ENCODE measurements around the gene VAT1L.
A peak's percentile ranks its signal among the peaks of the same experiment; 100 is the strongest.

VAT1L gene

DNA sequence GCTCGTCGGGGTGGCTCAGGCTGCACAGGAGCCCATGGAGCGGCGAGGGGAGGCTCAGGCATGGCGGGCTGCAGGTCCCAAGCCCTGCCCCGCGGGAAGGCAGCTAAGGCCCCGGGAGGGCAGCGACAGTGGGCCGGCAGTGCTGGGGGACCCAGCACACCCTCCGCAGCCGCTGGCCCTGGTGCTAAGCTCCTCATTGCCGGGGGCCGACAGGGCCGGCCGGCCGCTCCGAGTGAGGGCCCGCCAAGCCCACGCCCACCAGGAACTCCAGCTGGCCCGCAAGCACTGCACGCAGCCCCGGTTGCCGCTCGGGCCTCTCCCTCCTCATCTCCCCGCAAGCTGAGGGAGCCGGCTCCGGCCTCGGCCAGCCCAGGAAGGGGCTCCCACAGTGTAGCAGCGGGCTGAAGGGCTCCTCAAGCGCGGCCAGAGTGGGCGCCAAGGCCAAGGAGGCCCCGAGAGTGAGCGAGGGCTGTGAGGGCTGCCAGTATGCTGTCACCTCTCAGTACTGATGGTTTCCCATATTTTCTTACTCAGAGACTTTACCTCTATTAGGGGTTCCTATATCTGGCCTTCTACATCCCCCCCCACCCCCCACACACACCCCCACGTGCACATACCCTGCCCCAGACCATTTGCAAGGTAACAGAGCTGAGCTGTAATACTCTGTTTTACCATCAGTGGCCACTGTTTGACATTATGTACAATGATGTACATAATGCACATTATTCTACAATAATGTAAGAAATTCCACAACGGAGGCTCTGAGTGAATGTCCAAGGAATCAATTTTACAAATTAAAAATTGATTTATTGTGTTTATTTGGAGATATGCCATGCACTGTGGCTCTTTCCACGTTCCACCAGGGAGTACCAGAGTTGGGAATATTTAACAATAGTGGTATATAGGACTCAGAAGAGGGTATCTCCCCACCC, 3.7 kb upstream of the VAT1L start:
- no peak for DNase-seq

DNA sequence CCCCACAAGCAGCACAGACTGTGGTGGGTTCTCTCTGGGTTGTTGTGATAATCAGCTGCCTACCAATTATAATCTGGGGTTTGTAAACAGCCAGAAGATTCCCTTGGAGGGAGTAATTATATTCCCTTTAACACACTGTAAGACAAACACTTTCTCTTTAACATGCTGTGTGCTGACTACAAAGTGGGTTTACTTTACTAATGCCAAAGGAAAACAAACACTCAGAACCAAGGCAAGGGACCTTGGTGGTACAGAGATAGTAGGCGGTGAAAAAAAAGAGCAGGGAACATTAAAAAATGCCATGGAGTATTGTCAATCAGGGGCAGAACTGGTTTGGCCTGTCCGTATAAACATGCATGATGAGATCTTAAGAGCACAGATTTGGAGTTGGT, 3.0 kb upstream of the VAT1L start:
- no peak for DNase-seq

DNA sequence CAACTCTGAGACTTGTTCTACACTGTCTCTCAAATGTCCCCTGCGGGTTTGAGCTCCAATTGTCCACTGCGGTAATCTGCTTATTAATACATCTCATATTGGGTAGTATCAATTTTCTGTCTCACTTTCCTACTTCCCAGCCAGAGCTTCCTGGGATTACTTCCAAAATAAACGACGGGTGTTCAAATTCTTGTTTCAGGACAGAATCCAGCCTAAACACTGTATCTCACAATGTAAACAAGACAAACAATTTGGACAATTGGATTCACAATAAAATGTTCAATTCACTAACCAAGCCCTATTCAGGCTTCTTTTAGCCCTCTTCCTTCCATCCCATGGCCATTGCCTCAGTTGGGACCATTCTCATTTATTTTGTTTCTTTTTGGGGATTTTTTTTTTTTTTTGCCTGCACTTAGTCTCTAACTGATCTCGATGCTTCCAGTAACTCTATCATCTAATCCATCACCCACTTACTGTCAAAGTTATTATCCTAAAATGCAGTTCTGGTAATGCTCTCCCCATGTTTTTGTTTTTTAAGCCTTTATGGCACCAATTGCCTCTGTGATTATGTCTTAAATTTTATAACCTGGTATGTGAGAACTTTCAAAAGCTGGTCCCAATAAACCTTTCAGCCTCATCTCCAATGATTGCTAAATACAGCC, 2.0 kb upstream of the VAT1L start:
- DNase-seq = no peak

DNA sequence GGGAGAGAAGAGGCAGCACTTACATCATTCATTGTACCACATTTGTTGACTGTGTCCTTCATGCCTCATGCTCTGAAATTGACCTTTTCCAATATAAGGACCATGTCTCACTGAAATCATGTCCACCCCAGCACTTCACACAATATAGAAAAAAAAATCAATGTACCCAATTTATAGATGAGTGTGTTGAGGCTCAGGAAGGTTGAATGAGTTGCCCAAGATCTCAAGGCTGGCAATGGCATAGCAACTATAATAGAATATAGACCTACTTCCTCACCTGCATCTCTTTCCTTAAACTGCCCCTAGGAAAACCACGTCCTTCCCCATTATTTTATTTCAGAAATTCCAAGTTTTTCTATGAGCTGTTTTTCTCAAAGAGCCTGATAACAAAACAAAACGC, 912 bp upstream of the VAT1L start:
- no peak for DNase-seq

DNA sequence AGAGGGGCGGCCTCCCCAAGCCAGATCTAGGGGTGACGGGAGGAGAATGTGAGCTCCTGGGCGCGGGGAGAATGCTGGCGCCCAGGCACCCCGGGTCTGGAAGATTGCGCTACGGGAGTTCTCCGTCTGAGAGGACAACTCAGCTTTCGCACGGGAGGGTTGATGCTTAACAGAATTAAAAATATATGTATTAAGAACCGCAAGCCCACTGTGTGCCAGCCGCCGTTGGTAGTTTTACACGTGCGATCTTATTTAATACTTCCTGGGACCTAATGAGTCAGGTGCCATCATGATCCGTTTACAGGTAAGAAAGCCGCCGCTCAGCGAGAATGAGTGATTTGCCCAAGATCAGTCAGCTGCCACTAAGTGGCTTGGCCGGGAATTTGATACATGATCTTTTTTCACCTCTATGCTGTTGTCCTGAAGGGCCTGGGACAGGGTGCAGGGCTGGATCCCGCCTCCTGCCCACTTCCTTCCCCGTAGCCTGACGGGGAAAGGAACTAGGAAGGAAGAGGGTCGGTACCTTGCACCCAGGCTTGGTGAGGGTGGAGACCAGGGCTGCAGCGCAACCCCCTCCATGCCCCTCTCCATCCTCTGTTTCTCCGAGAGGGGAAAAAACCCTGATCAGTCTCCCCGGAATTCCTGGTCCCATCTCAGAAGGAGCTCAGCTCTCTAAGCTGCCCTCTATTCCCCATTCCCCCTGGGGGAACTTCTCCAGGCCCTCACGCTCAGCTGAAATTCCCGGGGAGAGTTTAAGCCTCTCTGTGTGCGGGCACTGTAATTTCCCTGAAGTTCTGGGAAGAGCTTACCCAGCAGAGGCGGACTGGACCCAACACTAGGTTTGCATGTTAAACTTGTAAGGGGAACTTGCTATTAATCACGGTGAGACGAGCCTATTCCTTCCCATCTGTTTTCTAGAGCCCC, 983 bp downstream of the VAT1L start:
- no peak for DNase-seq

DNA sequence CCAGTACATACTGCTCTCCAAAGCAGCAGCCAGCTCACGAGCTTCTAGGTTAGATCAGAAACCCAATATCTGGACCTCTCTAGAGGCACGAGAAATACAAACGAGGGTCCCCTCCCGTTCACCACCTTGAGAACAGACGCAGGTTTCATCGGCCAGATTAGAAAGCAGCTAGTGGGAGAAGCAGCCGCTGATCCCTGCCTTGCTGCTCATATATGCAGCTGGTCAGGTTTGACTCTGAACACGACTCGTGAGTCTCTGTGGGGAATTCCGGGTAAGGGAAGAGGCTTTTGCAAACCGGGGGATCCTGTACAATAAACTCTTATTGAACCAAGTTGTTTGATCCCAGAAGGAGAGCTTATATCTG, 1.6 kb downstream of the VAT1L start:
- no peak for DNase-seq

DNA sequence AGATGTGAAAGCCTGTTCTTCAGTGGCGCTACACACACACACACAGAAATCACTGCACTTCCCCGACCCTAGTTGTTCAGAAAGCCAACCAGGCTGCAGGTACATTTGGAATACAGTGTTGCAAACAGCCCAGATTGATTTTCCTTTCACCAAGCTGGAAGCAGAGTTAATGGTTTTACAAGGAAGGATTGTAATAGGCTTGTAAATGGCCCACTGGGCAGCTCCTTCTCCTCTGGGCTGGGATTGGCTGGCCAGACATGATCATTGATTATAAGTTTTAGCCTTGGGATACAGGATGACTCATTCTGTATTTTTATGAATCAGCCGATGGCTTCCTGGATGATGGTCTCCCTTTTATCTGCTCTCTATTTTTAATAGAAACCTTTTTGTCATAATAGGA, 2.5 kb downstream of the VAT1L start:
- DNase-seq = no peak

DNA sequence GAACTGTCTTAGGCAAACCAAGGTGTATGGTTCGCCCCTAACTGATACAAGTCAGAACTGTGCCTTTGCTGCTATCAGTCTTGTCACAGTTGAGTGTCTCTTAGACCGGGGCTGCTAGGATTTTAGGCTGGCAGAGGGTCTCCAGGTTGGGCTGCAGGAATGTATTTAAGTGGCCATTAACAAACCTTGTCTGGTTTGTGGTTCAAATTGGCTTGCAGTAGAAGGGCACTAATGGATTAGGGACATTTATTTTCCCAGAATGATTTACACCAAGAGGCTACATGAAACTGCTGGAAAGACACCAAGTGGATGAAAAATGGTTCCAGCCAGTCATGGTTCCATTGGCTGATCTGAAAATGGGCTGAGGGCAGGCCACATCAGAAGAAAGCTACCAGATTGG, 5.1 kb downstream of the VAT1L start:
- DNase-seq = no peak

DNA sequence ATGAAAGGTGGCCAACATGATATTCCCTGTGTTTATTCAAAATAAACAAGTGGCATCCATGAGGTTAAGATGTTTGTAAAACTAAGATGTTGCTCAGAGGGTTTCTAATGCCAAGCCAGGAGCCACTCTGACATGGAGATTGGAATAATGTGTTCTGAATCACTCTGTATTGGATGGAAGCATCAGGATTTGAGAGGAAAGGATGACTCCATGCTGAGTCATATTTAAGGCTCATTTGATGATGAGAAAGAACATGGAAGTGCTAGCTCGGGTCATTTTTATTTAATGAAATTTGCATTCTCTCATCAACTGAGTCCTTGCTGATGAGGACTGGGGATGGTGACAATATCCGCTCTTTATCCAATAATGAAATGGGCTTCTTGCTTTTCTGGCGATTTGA, 6.2 kb downstream of the VAT1L start:
- peak; percentile 25 for DNase-seq

DNA sequence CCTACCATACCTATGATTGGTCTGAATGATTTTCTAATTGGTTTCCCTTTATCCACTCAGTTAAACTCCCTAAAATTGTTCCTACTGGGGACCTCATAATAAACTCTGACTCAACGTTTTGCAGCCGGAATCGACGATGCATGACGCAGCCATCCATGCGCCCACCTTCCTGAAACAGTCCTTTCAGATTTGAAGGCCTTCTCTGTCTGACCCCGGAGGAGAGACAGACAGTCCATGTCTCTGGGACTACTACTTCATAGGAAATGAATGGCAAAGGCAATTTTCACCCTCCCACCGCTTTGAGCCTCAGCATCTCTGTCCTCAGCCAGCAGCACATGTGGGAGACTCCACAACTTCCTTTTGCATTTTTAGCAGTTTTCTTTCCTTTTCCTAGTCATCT, 13.5 kb downstream of the VAT1L start:
- no peak for DNase-seq

DNA sequence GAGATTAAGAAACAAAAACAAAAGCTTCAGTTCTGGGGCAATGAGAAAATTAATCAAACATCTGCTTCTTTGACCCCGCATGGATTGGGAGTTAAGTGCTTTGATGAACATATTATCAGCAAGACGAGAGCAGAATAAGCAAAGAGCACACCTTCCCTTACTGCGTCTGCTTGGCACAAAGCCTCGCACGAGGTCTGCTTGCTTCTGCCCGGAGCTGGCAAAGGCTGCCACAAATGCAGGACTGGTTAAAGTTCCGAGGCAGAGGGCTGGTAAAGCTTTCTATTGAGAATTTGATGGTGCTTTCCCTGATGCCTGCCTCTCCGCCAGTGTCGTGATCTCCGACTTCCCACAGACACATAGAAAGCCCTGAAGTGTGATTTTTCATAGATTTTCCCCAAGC, 17.0 kb downstream of the VAT1L start:
- no peak for DNase-seq

DNA sequence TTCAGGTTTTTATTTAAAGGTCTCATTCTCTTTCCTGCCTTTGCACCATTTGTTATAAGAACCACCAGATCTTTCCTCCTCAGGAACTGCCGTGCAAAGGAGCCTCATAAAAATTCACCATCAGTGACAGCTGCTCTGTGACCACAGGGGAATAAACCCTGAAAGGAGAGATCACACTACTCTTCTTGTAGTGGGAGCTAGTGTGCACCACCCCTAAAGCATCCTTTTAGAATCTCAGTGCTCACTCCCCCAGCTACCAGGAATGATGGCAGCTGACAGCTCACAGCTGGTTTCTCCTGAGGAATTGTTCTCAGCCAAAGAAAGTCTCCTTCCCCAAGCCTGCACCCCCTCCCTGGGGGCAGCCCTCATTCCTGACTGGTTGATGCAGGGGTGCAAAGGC, 18.7 kb downstream of the VAT1L start:
- no peak for DNase-seq

DNA sequence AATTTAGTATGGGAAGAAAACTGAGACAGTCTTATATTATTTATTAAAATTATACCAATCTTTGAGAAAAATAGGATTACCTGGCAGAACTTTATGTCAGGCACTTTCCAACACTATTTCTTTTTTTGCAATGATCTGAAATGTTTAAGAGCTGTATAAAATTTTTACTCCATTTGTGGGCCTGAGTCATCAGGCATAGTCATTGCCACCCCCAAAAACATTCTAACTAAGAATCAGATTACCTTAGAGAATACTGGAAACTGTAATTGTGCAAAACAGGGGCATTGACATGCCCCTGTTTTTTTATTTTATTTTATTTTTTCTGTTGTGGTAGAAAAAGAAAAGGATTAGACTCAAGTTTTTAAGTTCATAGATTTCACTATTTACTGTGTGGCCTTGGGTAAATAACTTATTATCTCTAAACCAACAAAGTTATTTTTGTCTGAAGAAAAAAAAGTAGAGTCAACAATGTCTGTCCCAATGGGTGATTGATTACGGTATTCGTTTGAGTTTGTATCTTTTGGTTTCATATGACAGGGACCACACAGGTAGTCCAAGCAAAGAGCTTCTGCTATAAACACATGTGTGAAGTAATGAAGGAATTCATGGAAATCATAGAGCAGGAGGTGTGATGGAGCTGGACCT, 24.6 kb downstream of the VAT1L start:
- DNase-seq = no peak

DNA sequence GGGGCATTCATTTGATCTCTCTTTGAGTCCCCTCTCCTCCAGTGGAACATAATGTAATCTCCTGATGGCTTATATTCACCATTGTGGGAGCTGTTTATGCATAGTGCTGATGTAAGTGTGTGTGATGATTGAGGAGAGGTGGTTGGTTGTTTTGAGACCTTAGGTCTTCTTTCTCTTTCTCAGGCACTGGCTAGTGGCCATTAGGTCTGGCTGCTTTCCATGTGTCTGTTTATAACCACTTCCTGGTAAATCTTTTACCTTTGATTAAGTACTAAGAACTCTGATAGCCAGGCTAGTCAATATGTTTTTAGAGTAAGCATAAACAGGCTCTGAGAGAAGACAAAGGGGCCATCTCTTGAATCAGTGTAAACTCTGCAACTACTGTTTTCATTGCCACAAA, 27.9 kb downstream of the VAT1L start:
- DNase-seq = peak; percentile 25

DNA sequence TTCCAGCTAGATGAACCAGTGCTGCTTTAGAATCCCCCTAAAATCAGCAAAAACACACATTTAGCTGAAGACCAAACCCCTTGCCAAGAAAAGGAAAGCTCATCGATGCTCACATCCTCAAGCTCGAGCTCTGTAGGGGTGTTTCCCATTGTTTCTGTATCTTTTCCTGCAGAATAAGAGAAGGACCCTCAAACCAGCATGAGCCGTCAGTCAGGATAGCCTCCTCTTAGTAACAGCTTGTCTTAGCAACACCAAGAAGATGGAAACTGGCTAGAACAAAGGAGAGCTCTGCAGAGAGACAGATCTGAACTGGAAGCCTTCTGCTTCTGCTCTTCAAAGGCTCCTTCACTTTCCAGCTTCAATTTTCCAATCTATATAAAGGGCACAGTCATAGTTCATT, 32.0 kb downstream of the VAT1L start:
- no peak for DNase-seq

DNA sequence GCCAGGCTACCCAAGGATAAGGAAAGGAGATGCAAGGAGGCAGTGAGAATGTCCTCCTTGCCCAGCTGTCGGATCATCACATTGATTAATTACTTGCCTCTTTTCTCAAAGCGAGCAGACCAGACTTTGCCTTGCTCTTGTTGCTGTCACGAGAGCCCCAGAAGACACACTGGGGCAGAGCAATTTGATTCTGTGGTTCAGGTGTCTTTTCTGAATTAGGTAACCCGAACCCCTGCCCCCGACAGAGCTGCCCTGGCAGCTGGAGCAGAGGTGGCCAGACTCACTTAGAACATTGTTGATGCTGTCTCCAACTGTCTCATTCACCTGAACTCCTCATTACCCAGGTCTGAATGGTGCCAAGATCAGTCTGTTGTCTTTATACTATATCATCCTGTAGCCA, 34.3 kb downstream of the VAT1L start:
- DNase-seq = no peak

DNA sequence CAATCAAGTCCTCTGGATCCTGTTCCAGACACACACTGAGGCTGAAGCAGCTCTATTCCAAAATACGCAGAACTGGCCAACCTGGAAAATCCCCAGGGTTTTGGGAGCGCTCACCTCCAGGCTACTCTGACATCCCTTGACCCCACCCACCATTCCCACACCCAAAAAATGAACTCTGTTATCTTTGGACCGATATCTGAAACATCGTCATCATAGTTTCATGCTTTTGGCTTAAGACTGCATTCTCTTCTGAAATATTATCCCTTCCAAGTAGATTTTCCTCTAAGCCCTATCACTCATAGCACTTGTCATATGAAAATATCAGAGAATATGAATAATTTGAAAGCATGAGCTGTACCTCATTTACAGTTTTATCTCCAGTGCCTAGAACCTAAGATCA, 34.7 kb downstream of the VAT1L start:
- no peak for DNase-seq

DNA sequence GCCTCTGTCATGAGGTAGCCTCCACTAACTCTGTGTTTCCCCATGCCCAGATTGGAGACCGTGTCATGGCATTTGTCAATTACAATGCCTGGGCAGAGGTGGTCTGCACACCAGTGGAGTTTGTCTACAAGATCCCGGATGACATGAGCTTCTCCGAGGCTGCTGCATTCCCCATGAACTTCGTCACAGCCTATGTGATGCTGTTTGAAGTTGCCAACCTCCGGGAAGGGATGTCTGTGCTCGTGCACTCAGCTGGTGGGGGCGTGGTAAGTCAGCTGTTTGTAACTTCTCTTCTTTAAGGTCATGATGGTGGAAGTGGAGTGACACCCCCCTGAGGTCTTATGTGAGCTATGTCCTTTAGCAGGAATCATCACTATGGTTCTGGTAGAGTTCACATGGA, 36.8 kb downstream of the VAT1L start:
- DNase-seq = no peak

DNA sequence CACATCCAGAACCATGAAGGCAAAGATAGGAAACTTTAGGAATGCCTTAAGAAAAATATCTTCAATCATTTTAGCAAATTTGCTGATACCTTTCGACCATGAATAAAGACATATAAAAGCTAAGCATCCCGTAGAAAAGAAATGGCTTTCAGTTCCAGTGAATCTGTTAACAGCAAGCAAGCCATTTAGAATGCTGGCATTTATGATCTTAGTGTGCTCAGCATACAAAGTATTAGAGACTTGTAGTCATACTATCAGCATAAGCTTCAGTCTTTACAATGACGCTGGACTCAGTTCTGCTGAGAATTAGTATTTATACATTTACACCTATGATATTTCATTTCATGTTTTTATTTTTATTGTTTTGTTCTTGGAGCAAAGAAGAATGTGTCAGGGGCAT, 38.7 kb downstream of the VAT1L start:
- no peak for DNase-seq

DNA sequence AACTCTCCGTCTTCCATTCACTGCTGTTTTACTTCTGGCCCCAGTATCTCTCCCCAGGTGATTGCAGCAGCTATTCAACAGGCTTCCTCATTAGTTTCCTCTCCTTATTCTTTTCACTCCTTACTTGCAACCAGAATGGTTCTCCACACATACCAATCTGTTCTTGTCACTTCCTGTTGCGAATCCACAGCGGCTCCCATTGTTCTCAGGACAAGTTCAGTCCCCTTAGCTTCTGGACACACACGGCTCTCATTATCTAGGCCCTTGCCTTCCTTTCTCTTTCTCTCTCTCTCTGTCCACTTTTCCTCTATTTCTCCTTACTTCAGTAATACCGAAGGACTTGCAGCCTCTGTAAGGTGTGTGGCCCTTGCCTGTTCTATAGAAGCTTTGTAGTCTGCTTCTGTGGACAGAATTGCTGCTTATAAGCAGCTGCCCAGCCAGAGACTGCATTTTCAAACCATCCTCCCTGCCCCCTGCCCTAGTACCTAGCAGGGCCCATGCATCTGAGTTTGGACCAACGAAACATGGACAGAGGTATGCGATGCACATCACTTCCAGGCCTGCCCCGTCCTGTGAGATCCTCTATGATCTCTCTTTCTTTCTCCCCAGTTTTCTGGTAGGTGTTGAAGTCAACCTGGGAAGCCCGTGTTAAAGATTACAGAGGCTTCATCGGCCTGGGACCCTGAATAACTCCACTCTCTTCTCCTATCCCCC, 45.7 kb downstream of the VAT1L start:
- peak; percentile 60 for DNase-seq

DNA sequence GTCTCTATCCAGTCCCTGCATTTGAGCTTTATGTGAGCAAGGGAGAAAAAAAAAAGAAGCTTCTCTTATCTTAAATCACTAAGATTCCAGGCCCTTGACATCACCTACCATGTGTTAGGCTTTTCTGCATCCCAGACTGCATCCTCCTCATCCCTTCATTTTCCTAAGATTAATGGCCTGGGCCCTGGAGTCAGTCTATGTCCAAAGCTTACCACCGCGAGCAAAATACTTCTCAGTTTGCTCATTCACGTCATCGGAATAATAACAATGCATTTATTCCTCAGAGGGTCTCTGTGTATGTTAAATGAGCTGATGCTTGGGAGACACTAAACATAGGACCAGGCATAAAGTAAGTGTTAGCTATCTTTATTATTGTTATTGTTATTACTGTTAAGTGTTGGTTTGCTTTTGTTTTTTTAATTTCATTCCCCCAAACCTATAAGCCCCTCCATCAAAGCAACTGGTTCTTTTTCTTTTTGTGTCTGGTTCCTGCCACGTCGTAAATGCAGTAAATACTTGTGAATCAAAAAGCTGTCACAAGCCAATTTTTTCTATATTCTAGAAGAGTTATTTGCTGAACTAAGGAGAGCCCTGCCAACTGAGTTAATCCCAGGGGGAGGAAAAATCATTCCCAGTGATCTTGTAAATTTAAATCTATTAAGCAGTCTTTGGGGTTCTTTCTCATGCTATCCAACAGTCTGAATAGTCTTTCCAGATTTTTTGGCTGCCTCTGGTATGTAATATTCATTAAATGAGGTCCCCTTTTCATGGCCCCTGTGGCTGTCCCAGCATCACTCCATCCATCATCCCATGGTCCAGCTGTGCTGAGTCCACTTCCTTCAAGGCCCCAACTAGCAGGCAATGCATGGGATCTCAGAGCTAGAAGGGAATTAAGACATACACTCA, 46.5 kb downstream of the VAT1L start:
- peak; percentile 1 for DNase-seq

Measured in kidney glomerular epithelial cell (primary cell).